ENCODE results near the gene NCAPG2. TPM values are rescaled to one million over a fixed set of nuclear protein-coding genes. Genes with fewer than 3 reads are reported as not detected.

NCAPG2 gene
- total RNA-seq, 2 experiments from 2014 or later = 61.8 to 111 TPM

GRCh38 chr7:158591944-158592343, 112.7 kb downstream of the NCAPG2 start:
- H3K27ac ChIP-seq (ENCODE audit: low read depth, low read length, poor library complexity, severe bottlenecking) = no peak overlapping the region
- no peaks in the 10 kb centered on the region for H3K4me1 ChIP-seq (ENCODE audit: insufficient read depth, low read length, poor library complexity, severe bottlenecking)
- no peaks in the 10 kb centered on the region for H3K79me2 ChIP-seq (ENCODE audit: insufficient read depth, low read depth, low read length)
- ChIA-PET CTCF (ENCODE audit: unreplicated experiment) (no interaction called here), POLR2A (interaction anchor here (0.8 kb wide), 1 partner anchor 385 kb away, joined by 4 read pairs; no protein-coding TSS in a partner anchor)
- H4K20me1 ChIP-seq (ENCODE audit: insufficient read depth, low read length) = no peaks in the 10 kb centered on the region
- intact Hi-C loops (cut with micrococcal nuclease; ENCODE audit: unreplicated experiment) = no loop called here
- no peak overlapping the region for H3K4me3 ChIP-seq (ENCODE audit: low read depth, low read length, poor library complexity, severe bottlenecking)
- H3K9me2 ChIP-seq (ENCODE audit: insufficient read depth, low read length) = no peaks in the 10 kb centered on the region
- H3K9me3 ChIP-seq (ENCODE audit: low read length) = no peaks in the 10 kb centered on the region
- no TSS peak for BruUV-seq (replicated peaks)
- no peaks in the 10 kb centered on the region for H3K36me3 ChIP-seq (ENCODE audit: insufficient read depth, low read length)
- H3K4me2 ChIP-seq (ENCODE audit: low read length) = no peak overlapping the region
- no peak overlapping the region for H2AFZ ChIP-seq (ENCODE audit: low read length)
- TF ChIP-seq EZH2phosphoT487 (IDR thresholded peaks at IDR 0.05; ENCODE audit: borderline replicate concordance, low read depth, low read length) (no peak), CTCF (conservative IDR thresholded peaks at IDR 0.05; ENCODE audit: low read length) (no peak)
- DNase-seq (ENCODE audit: low spot score) = no peak

- Histone ChIP-seq H4K20me1 (ENCODE audit: insufficient read depth, low read length) (no peaks in the 10 kb centered on the region), H3K36me3 (ENCODE audit: insufficient read depth, low read length) (no peaks in the 10 kb centered on the region), H3K79me2 (ENCODE audit: insufficient read depth, low read depth, low read length) (no peaks in the 10 kb centered on the region), H3K4me2 (ENCODE audit: low read length) (no peak overlapping the region), H3K4me1 (ENCODE audit: insufficient read depth, low read length, poor library complexity, severe bottlenecking) (no peaks in the 10 kb centered on the region), H3K9me2 (ENCODE audit: insufficient read depth, low read length) (no peaks in the 10 kb centered on the region), H3K9me3 (ENCODE audit: low read length) (no peaks in the 10 kb centered on the region), H3K27ac (ENCODE audit: low read depth, low read length, poor library complexity, severe bottlenecking) (no peak overlapping the region), H2AFZ (ENCODE audit: low read length) (no peak overlapping the region), H3K4me3 (ENCODE audit: low read depth, low read length, poor library complexity, severe bottlenecking) (no peak overlapping the region)
- TF ChIP-seq EZH2phosphoT487 (IDR thresholded peaks at IDR 0.05; ENCODE audit: borderline replicate concordance, low read depth, low read length) = no peak
- TF ChIP-seq CTCF (conservative IDR thresholded peaks at IDR 0.05; ENCODE audit: low read length) = no peak
- POLR2A ChIA-PET = no interaction called here
- intact Hi-C loops (cut with micrococcal nuclease; ENCODE audit: unreplicated experiment) = no loop called here
- CTCF ChIA-PET (ENCODE audit: unreplicated experiment) = no interaction called here
- BruUV-seq (replicated peaks) = no TSS peak
- no peak for DNase-seq (ENCODE audit: low spot score)
Measured at GRCh38 chr7:158590181-158590530, 114.4 kb downstream of the NCAPG2 start.

GRCh38 chr7:158589653-158590052, 115.0 kb downstream of the NCAPG2 start:
- no peak overlapping the region for H3K4me2 ChIP-seq (ENCODE audit: low read length)
- H3K9me2 ChIP-seq (ENCODE audit: insufficient read depth, low read length) = no peaks in the 10 kb centered on the region
- H3K9me3 ChIP-seq (ENCODE audit: low read length) = no peaks in the 10 kb centered on the region
- no peaks in the 10 kb centered on the region for H4K20me1 ChIP-seq (ENCODE audit: insufficient read depth, low read length)
- intact Hi-C loops (cut with micrococcal nuclease; ENCODE audit: unreplicated experiment) = no loop called here
- H3K79me2 ChIP-seq (ENCODE audit: insufficient read depth, low read depth, low read length) = no peaks in the 10 kb centered on the region
- TF ChIP-seq CTCF (conservative IDR thresholded peaks at IDR 0.05; ENCODE audit: low read length) = no peak
- TF ChIP-seq EZH2phosphoT487 (IDR thresholded peaks at IDR 0.05; ENCODE audit: borderline replicate concordance, low read depth, low read length) = no peak
- no peak for DNase-seq (ENCODE audit: low spot score)
- H3K36me3 ChIP-seq (ENCODE audit: insufficient read depth, low read length) = no peaks in the 10 kb centered on the region
- ChIA-PET CTCF (ENCODE audit: unreplicated experiment) (no interaction called here), POLR2A (interaction anchor here (0.7 kb wide), 1 partner anchor 486 kb away, joined by 5 read pairs; no protein-coding TSS in a partner anchor)
- H3K4me1 ChIP-seq (ENCODE audit: insufficient read depth, low read length, poor library complexity, severe bottlenecking) = no peaks in the 10 kb centered on the region
- no peak overlapping the region for H3K4me3 ChIP-seq (ENCODE audit: low read depth, low read length, poor library complexity, severe bottlenecking)
- BruUV-seq (replicated peaks) = no TSS peak
- H3K27ac ChIP-seq (ENCODE audit: low read depth, low read length, poor library complexity, severe bottlenecking) = no peak overlapping the region
- no peak overlapping the region for H2AFZ ChIP-seq (ENCODE audit: low read length)
